Measurements from ENCODE around the gene UBR4. TPM values are rescaled to one million over a fixed set of nuclear protein-coding genes. Genes with fewer than 3 reads are reported as not detected.

UBR4 gene
- total RNA-seq, 6 experiments from 2014 or later: 73.0 to 132 (median 90.1) TPM

- intact Hi-C loops (cut with DNase I): no loop called here
- H3K4me1 ChIP-seq: peaks cover 0 to 15% (median 5%) of the 10 kb centered on the region in 4 donors
- peaks cover 15 to 80% (median 55%) of the 10 kb centered on the region in 4 donors for H3K36me3 ChIP-seq
- no peaks in the 10 kb centered on the region for H3K27me3 ChIP-seq
- H3K9me3 ChIP-seq: peaks cover 0 to 5% (median 0%) of the 10 kb centered on the region in 4 donors
- TF ChIP-seq CTCF (IDR thresholded peaks at IDR 0.05): no peak
- TF ChIP-seq POLR2A (IDR thresholded peaks at IDR 0.05): no peak
- peak overlapping the region in 1 of 3 donors; percentile 56 for H3K27ac ChIP-seq
- H3K4me3 ChIP-seq: no peak overlapping the region
- WGBS (ENCODE audit: insufficient coverage, low coverage, low lambda C conversion rate, missing lambda C conversion rate): 29% methylated on average over 6 of the region's 6 CpGs
- DNase-seq (no peak), ATAC-seq (peak; percentile 73 to 90 (median 83))
Measured at GRCh38 chr1:19130468-19130867, 79.6 kb downstream of the UBR4 start.

GRCh38 chr1:19128968-19129514, 81.0 kb downstream of the UBR4 start:
- peaks cover 0 to 15% (median 5%) of the 10 kb centered on the region in 4 donors for H3K4me1 ChIP-seq
- H3K27ac ChIP-seq: no peak overlapping the region
- 76% methylated on average over 3 of the region's 6 CpGs for WGBS (ENCODE audit: insufficient coverage, low coverage, low lambda C conversion rate, missing lambda C conversion rate)
- no peak for TF ChIP-seq POLR2A (IDR thresholded peaks at IDR 0.05)
- no peak for TF ChIP-seq CTCF (IDR thresholded peaks at IDR 0.05)
- DNase-seq (no peak), ATAC-seq (peak in 3 of 4 donors; percentile 28 to 54 (median 43))
- peaks cover 15 to 80% (median 58%) of the 10 kb centered on the region in 4 donors for H3K36me3 ChIP-seq
- no peak overlapping the region for H3K4me3 ChIP-seq
- no peaks in the 10 kb centered on the region for H3K27me3 ChIP-seq
- H3K9me3 ChIP-seq: peaks cover 0 to 5% (median 0%) of the 10 kb centered on the region in 4 donors
- intact Hi-C loops (cut with DNase I): no loop called here

- ATAC-seq (no peak), DNase-seq (no peak)
- Histone ChIP-seq H3K36me3 (peaks cover 21 to 100% (median 86%) of the 10 kb centered on the region in 4 donors), H3K27me3 (no peaks in the 10 kb centered on the region), H3K4me3 (no peak overlapping the region), H3K9me3 (no peaks in the 10 kb centered on the region), H3K4me1 (no peaks in the 10 kb centered on the region), H3K27ac (no peak overlapping the region)
- intact Hi-C loops (cut with DNase I): no loop called here
- no peak for TF ChIP-seq POLR2A (IDR thresholded peaks at IDR 0.05)
- TF ChIP-seq CTCF (IDR thresholded peaks at IDR 0.05): no peak
- 61% methylated on average over 5 of the region's 5 CpGs for WGBS (ENCODE audit: insufficient coverage, low coverage, low lambda C conversion rate, missing lambda C conversion rate)
Measured at GRCh38 chr1:19124273-19124672, 85.8 kb downstream of the UBR4 start.

GRCh38 chr1:19123837-19124236, 86.2 kb downstream of the UBR4 start:
- ATAC-seq (peak in 1 of 4 donors; percentile 42), DNase-seq (no peak)
- peaks cover 18 to 100% (median 87%) of the 10 kb centered on the region in 4 donors for H3K36me3 ChIP-seq
- intact Hi-C loops (cut with DNase I): no loop called here
- H3K4me3 ChIP-seq: no peak overlapping the region
- H3K27ac ChIP-seq: no peak overlapping the region
- H3K27me3 ChIP-seq: no peaks in the 10 kb centered on the region
- 50% methylated on average over 1 of the region's 1 CpG for WGBS (ENCODE audit: insufficient coverage, low coverage, low lambda C conversion rate, missing lambda C conversion rate)
- H3K4me1 ChIP-seq: no peaks in the 10 kb centered on the region
- TF ChIP-seq CTCF (IDR thresholded peaks at IDR 0.05) (no peak), POLR2A (IDR thresholded peaks at IDR 0.05) (no peak)
- H3K9me3 ChIP-seq: no peaks in the 10 kb centered on the region
